HCT116 (cell line): ENCODE data around the gene RCOR1. TPM values are rescaled to one million over a fixed set of nuclear protein-coding genes. Genes with fewer than 3 reads are reported as not detected.

Source experiments
- ATAC-seq: fragments of 200-7000 bp; cut with Tn5 transposase; 2 replicates; pipeline ENCODE4 v1.9.1; 2020; ENCODE audit warnings: mild to moderate bottlenecking, moderate library complexity
- BruUV-seq: library from RNA; stranded (reverse); fragments of 400-500 nt; replicated peaks from 2 replicates; lab custom pipeline; 2021; lab: Mats Ljungman, UMichigan
- CTCF ChIA-PET: fragments of 300-600 bp; sonication (Branson Sonifier 250); formaldehyde crosslinking; loops from one replicate; lab custom pipeline; 2021; ENCODE audit warnings: antibody characterized with exemption; lab: Charles Lee
- POLR2A ChIA-PET: fragments of 300-600, 350-600 bp; sonication (Branson Sonifier 250); formaldehyde crosslinking; loops from one replicate; lab custom pipeline; 2021; ENCODE audit warnings: antibody characterized with exemption; lab: Charles Lee
- RAD21 ChIA-PET, 2 experiments: fragments of 300-600 bp; sonication (Branson Sonifier 250); formaldehyde crosslinking; loops; one replicate each; lab custom pipeline; 2023; ENCODE audit warnings: low total read pairs in 2 of 2; ENCODE audit not compliant: uncharacterized antibody in 2 of 2, unreplicated experiment in 2 of 2, low non-redundant PET in 1 of 2; lab: Charles Lee
- DNase-seq: peaks from one replicate; pipeline ENCODE4 v3.0.0-alpha.2; 2010; ENCODE audit warnings: low read depth, low spot score
- H2AFZ ChIP-seq: fragments of 200-600 bp; shearing (Covaris generic), sonication (generic); 2 replicates; pipeline ENCODE4 v1.6.1; 2017; ENCODE audit warnings: low read depth, mixed run types, mixed read lengths, antibody characterized with exemption, low read length; ENCODE audit not compliant: poor library complexity, severe bottlenecking
- H3K27ac ChIP-seq: 2 replicates; pipeline ENCODE4 v1.5.1; 2012; ENCODE audit warnings: low read depth, low read length
- H3K27me3 ChIP-seq: fragments of 200-600 bp; sonication (generic); 2 replicates; pipeline ENCODE4 v1.6.1; 2016; ENCODE audit warnings: mixed run types, low read length, mixed read lengths; ENCODE audit not compliant: insufficient read depth
- H3K36me3 ChIP-seq, 2 experiments: fragments of 200-500 bp in 1 of 2; fragments of 200-600 bp in 1 of 2; sonication (Bioruptor generic) in 1 of 2; sonication (generic) in 1 of 2; 2 replicates each; pipeline versions ENCODE4 v1.5.1 to v1.6.1; 2014 to 2016; ENCODE audit warnings: low read length in 2 of 2, inconsistent platforms in 1 of 2, mixed read lengths in 1 of 2, mixed run types in 1 of 2; ENCODE audit not compliant: insufficient read depth in 2 of 2, control insufficient read depth in 1 of 2
- H3K4me1 ChIP-seq, 2 experiments: fragments of 200-600 bp in 1 of 2; sonication (generic) in 1 of 2; 2 replicates each; pipeline versions ENCODE4 v1.5.1 to v1.6.1; 2012 to 2017; ENCODE audit warnings: low read length in 2 of 2, inconsistent platforms in 1 of 2, mild to moderate bottlenecking in 1 of 2, mixed read lengths in 1 of 2, mixed run types in 1 of 2, moderate library complexity in 1 of 2; ENCODE audit not compliant: insufficient read depth in 2 of 2, control insufficient read depth in 1 of 2
- H3K4me2 ChIP-seq: fragments of 200-600 bp; sonication (generic); 2 replicates; pipeline ENCODE4 v1.6.1; 2017; ENCODE audit warnings: mixed run types, low read length, mixed read lengths
- H3K4me3 ChIP-seq, 2 experiments: fragments of 200-600 bp in 1 of 2; sonication (generic) in 1 of 2; replicated peaks in 1 of 2; 2 replicates each; pipeline ENCODE4 v1.5.1; 2011 to 2016; ENCODE audit warnings: low read length in 2 of 2, control low read depth in 1 of 2, low read depth in 1 of 2, mild to moderate bottlenecking in 1 of 2, mixed read lengths in 1 of 2, mixed run types in 1 of 2
- H3K79me2 ChIP-seq: fragments of 200-600 bp; sonication (generic); 2 replicates; pipeline ENCODE4 v1.6.1; 2017; ENCODE audit warnings: mild to moderate bottlenecking, mixed run types, low read length, moderate library complexity, mixed read lengths; ENCODE audit not compliant: insufficient read depth
- H3K9ac ChIP-seq: fragments of 200-600 bp; sonication (generic); 2 replicates; pipeline ENCODE4 v1.6.1; 2016; ENCODE audit warnings: low read length, mixed read lengths
- H3K9me2 ChIP-seq: fragments of 200-600 bp; sonication (generic), shearing (Covaris generic); 2 replicates; pipeline ENCODE4 v1.6.1; 2017; ENCODE audit warnings: mixed run types, mild to moderate bottlenecking, moderate library complexity; ENCODE audit not compliant: insufficient read depth
- H3K9me3 ChIP-seq, 2 experiments: fragments of 200-500 bp in 1 of 2; fragments of 200-600 bp in 1 of 2; sonication (Bioruptor generic) in 1 of 2; sonication (generic) in 1 of 2; 2 replicates each; pipeline ENCODE4 v1.6.1; 2014 to 2017; ENCODE audit warnings: low read length in 2 of 2, mixed read lengths in 2 of 2, inconsistent platforms in 1 of 2, low read depth in 1 of 2, mild to moderate bottlenecking in 1 of 2, mixed run types in 1 of 2, moderate library complexity in 1 of 2; ENCODE audit not compliant: control insufficient read depth in 1 of 2, insufficient read depth in 1 of 2
- H4K20me1 ChIP-seq: fragments of 200-600 bp; sonication (generic), shearing (Covaris generic); 2 replicates; pipeline ENCODE4 v1.6.1; 2017; ENCODE audit warnings: mixed run types, mild to moderate bottlenecking, moderate library complexity; ENCODE audit not compliant: insufficient read depth
- EGR1 ChIP-seq: IDR thresholded peaks from 2 replicates; pipeline ENCODE4 v1.6.1; 2012; ENCODE audit warnings: low read depth
- FOSL1 ChIP-seq: IDR thresholded peaks from 2 replicates; pipeline ENCODE4 v1.6.1; 2012; ENCODE audit warnings: low read depth
- JUND ChIP-seq: IDR thresholded peaks from 2 replicates; pipeline ENCODE4 v1.6.1; 2012
- POLR2A ChIP-seq: IDR thresholded peaks from 2 replicates; pipeline ENCODE4 v1.7.0; 2011; ENCODE audit warnings: borderline replicate concordance; ENCODE audit not compliant: insufficient read depth, insufficient read length; ENCODE audit errors: extremely low read depth
- POLR2AphosphoS5 ChIP-seq: IDR thresholded peaks from 2 replicates; pipeline ENCODE4 v1.6.1; 2011; ENCODE audit warnings: mild to moderate bottlenecking, low read depth, low read length, moderate library complexity
- RAD21 ChIP-seq: IDR thresholded peaks from 2 replicates; pipeline ENCODE4 v1.6.1; 2012; ENCODE audit warnings: low read depth, mild to moderate bottlenecking
- SIN3A ChIP-seq: IDR thresholded peaks from 2 replicates; pipeline ENCODE4 v1.6.1; 2012; ENCODE audit warnings: low read depth
- SRF ChIP-seq: IDR thresholded peaks from 2 replicates; pipeline ENCODE4 v1.6.1; 2012; ENCODE audit warnings: low read depth
- TCF7L2 ChIP-seq: IDR thresholded peaks from 2 replicates; pipeline ENCODE4 v1.7.0; 2011; ENCODE audit warnings: borderline replicate concordance, inconsistent platforms; ENCODE audit not compliant: insufficient read depth, insufficient read length; ENCODE audit errors: extremely low read depth
- YY1 ChIP-seq: IDR thresholded peaks from 2 replicates; pipeline ENCODE4 v1.6.1; 2011; ENCODE audit warnings: low read length, low read depth, moderate library complexity, mild to moderate bottlenecking; ENCODE audit not compliant: insufficient replicate concordance; ENCODE audit errors: extremely low read depth
- ZNF274 ChIP-seq: fragments of 200-500 bp; sonication (Bioruptor generic); IDR thresholded peaks from 2 replicates; pipeline ENCODE4 v1.6.1; 2014; ENCODE audit warnings: mild to moderate bottlenecking, low read depth, low read length, inconsistent platforms
- intact Hi-C: fragments of 100-400 bp; cut with micrococcal nuclease; formaldehyde crosslinking; loops from 2 replicates; pipeline ENCODE4 v1.10.0; 2022
- total RNA-seq: library from RNA; stranded (reverse); gene quantifications from one replicate; pipeline ENCODE4 v1.2.1, GENCODE V29; 2021; ENCODE audit not compliant: unreplicated experiment
- TF ChIP-seq, protein P1 (sequence below): IDR thresholded peaks from 2 replicates; pipeline ENCODE4 v1.6.1; 2012; ENCODE audit warnings: low read depth
- TF ChIP-seq, protein P2 (sequence below): IDR thresholded peaks from 2 replicates; pipeline ENCODE4 v1.6.1; 2012
- TF ChIP-seq, protein P3 (sequence below): IDR thresholded peaks from 2 replicates; pipeline ENCODE4 v1.6.1; 2011; ENCODE audit warnings: mild to moderate bottlenecking, low read length, moderate library complexity; ENCODE audit not compliant: insufficient replicate concordance; ENCODE audit errors: extremely low read depth
- TF ChIP-seq, protein P4 (sequence below): IDR thresholded peaks from 2 replicates; pipeline ENCODE4 v1.6.1; 2012
- TF ChIP-seq, protein P5 (sequence below), 3 experiments: fragments of 200-600 bp in 1 of 3; sonication (generic) in 1 of 3; IDR thresholded peaks in 2 of 3; conservative IDR thresholded peaks in 1 of 3; 2 replicates each; pipeline ENCODE4 v1.5.1; 2012 to 2017; ENCODE audit warnings: low read depth in 2 of 3, low read length in 2 of 3, antibody characterized with exemption in 1 of 3, borderline replicate concordance in 1 of 3, control low read depth in 1 of 3, mild to moderate bottlenecking in 1 of 3, mixed read lengths in 1 of 3, mixed run types in 1 of 3, moderate library complexity in 1 of 3; ENCODE audit not compliant: insufficient read depth in 1 of 3

The RCOR1 gene
- total RNA-seq, 1 experiment from 2014 or later, result 30.7 TPM

DNA sequence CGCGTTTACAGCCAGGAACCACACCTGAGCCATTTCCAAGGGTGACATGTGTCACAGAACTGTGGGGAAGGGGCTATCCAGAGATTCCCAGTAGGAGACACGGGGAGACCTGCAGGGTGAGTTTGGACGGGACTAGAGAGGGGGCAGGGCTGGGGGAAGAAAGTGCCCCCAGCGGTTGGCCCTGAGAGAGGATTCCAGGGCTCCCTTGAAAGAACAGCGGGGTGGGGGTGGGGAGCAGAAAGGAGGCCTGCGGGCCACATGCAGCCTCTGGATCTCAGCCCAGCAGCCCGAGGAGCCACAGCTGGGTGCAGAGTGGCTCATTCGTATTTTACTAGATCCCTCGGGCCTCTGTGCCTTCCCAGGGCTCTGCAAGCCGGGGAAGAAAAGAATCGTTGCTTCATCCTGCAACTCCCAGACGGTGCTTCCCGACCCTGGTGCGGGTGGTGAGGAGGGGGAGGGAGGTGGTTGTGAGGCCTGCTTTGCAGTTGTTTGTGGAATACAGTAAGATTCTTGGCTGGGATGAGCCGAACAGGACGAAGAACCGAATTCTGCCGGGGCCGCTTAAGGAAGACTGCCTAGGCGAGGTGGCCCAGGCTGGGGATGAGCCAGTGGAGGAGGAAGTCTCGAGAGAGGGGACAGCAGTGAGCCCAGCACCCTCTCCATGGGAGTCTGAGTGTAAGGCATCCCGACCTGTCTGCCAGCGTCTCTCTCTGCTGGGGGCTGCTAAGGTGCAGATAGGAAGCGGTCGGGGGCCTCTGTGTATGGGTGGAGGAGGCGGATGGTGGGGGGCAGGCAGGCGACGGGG is 46.8 kb upstream of the RCOR1 start:
- Histone ChIP-seq H3K36me3 (no peaks in the 10 kb centered on the region), H3K27ac (no peak overlapping the region), H3K4me1 (peaks cover 4 to 53% of the 10 kb centered on the region in 2 experiments)
- BruUV-seq, result no TSS peak
- CTCF ChIA-PET, result no interaction called here
- no peak for TF ChIP-seq YY1
- no peak for TF ChIP-seq RAD21
- no peak for TF ChIP-seq POLR2A
- TF ChIP-seq, protein P1, sequence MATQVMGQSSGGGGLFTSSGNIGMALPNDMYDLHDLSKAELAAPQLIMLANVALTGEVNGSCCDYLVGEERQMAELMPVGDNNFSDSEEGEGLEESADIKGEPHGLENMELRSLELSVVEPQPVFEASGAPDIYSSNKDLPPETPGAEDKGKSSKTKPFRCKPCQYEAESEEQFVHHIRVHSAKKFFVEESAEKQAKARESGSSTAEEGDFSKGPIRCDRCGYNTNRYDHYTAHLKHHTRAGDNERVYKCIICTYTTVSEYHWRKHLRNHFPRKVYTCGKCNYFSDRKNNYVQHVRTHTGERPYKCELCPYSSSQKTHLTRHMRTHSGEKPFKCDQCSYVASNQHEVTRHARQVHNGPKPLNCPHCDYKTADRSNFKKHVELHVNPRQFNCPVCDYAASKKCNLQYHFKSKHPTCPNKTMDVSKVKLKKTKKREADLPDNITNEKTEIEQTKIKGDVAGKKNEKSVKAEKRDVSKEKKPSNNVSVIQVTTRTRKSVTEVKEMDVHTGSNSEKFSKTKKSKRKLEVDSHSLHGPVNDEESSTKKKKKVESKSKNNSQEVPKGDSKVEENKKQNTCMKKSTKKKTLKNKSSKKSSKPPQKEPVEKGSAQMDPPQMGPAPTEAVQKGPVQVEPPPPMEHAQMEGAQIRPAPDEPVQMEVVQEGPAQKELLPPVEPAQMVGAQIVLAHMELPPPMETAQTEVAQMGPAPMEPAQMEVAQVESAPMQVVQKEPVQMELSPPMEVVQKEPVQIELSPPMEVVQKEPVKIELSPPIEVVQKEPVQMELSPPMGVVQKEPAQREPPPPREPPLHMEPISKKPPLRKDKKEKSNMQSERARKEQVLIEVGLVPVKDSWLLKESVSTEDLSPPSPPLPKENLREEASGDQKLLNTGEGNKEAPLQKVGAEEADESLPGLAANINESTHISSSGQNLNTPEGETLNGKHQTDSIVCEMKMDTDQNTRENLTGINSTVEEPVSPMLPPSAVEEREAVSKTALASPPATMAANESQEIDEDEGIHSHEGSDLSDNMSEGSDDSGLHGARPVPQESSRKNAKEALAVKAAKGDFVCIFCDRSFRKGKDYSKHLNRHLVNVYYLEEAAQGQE, result no peak
- TF ChIP-seq JUND, result no peak
- no peak for TF ChIP-seq ZNF274
- TF ChIP-seq, protein P2, sequence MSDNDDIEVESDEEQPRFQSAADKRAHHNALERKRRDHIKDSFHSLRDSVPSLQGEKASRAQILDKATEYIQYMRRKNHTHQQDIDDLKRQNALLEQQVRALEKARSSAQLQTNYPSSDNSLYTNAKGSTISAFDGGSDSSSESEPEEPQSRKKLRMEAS, result no peak
- TF ChIP-seq, protein P3, sequence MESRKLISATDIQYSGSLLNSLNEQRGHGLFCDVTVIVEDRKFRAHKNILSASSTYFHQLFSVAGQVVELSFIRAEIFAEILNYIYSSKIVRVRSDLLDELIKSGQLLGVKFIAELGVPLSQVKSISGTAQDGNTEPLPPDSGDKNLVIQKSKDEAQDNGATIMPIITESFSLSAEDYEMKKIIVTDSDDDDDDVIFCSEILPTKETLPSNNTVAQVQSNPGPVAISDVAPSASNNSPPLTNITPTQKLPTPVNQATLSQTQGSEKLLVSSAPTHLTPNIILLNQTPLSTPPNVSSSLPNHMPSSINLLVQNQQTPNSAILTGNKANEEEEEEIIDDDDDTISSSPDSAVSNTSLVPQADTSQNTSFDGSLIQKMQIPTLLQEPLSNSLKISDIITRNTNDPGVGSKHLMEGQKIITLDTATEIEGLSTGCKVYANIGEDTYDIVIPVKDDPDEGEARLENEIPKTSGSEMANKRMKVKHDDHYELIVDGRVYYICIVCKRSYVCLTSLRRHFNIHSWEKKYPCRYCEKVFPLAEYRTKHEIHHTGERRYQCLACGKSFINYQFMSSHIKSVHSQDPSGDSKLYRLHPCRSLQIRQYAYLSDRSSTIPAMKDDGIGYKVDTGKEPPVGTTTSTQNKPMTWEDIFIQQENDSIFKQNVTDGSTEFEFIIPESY, result no peak
- TF ChIP-seq TCF7L2, result no peak
- TF ChIP-seq FOSL1, result no peak
- no peak for TF ChIP-seq SRF
- TF ChIP-seq, protein P4, sequence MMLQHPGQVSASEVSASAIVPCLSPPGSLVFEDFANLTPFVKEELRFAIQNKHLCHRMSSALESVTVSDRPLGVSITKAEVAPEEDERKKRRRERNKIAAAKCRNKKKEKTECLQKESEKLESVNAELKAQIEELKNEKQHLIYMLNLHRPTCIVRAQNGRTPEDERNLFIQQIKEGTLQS, result no peak
- no peak for TF ChIP-seq SIN3A
- TF ChIP-seq POLR2AphosphoS5, result no peak
- TF ChIP-seq, protein P5, sequence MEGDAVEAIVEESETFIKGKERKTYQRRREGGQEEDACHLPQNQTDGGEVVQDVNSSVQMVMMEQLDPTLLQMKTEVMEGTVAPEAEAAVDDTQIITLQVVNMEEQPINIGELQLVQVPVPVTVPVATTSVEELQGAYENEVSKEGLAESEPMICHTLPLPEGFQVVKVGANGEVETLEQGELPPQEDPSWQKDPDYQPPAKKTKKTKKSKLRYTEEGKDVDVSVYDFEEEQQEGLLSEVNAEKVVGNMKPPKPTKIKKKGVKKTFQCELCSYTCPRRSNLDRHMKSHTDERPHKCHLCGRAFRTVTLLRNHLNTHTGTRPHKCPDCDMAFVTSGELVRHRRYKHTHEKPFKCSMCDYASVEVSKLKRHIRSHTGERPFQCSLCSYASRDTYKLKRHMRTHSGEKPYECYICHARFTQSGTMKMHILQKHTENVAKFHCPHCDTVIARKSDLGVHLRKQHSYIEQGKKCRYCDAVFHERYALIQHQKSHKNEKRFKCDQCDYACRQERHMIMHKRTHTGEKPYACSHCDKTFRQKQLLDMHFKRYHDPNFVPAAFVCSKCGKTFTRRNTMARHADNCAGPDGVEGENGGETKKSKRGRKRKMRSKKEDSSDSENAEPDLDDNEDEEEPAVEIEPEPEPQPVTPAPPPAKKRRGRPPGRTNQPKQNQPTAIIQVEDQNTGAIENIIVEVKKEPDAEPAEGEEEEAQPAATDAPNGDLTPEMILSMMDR (IDR thresholded peaks at IDR 0.05 in 2 of 3, conservative IDR thresholded peaks at IDR 0.05 in 1 of 3; ENCODE audit: borderline replicate concordance in 1 of 3, insufficient read depth in 1 of 3, low read depth in 2 of 3, low read length in 2 of 3), result no peak
- no peak for TF ChIP-seq EGR1
- TF ChIP-seq, all 23 proteins: peak for 0
- DNase-seq (no peak), ATAC-seq (peak; percentile 13; the same call in 1 of the 2 replicates)
- Histone ChIP-seq H3K9me3 (no peaks in the 10 kb centered on the region), H3K4me2 (0 out of 2 replicates have a peak overlapping the region, but pooled peaks have one; percentile 43), H3K27me3 (no peaks in the 10 kb centered on the region), H3K4me3 (no peak overlapping the region), H4K20me1 (no peaks in the 10 kb centered on the region), H2AFZ (peak overlapping the region; percentile 15), H3K9ac (no peak overlapping the region), H3K9me2 (no peaks in the 10 kb centered on the region), H3K79me2 (no peaks in the 10 kb centered on the region)
- intact Hi-C loops, result no loop called here
- ChIA-PET POLR2A (no interaction called here), RAD21 (no interaction called here)
